GM23248 (cell line): ENCODE results near the gene MEIS2. TPM values are rescaled to one million over a fixed set of nuclear protein-coding genes. Genes with fewer than 3 reads are reported as not detected.
A peak's percentile ranks its signal among the peaks of the same experiment; 100 is the strongest.

Experiments used
- DNase-seq: peaks from one replicate; pipeline ENCODE4 v3.0.0-alpha.2; 2015
- H2AFZ ChIP-seq: fragments of 200-600 bp; sonication (generic); 2 replicates; pipeline ENCODE4 v1.6.1; 2016; ENCODE audit warnings: antibody characterized with exemption
- H3F3A ChIP-seq: fragments of 200-600 bp; sonication (generic); 2 replicates; pipeline ENCODE4 v1.6.1; 2016; ENCODE audit warnings: mild to moderate bottlenecking, antibody characterized with exemption, mixed run types; ENCODE audit not compliant: insufficient read depth
- H3K27ac ChIP-seq: fragments of 200-600 bp; sonication (generic); 2 replicates; pipeline ENCODE4 v1.5.1; 2016; ENCODE audit warnings: mild to moderate bottlenecking
- H3K27me3 ChIP-seq: fragments of 200-600 bp; sonication (generic); replicated peaks from 2 replicates; pipeline ENCODE4 v1.6.1; 2016; ENCODE audit warnings: mild to moderate bottlenecking; ENCODE audit not compliant: insufficient read depth
- H3K36me3 ChIP-seq: fragments of 200-600 bp; sonication (generic); 2 replicates; pipeline ENCODE4 v1.6.1; 2016; ENCODE audit warnings: low read depth, mild to moderate bottlenecking
- H3K4me1 ChIP-seq: fragments of 200-600 bp; sonication (generic); 2 replicates; pipeline ENCODE4 v1.6.1; 2016; ENCODE audit warnings: mild to moderate bottlenecking; ENCODE audit not compliant: insufficient read depth
- H3K4me2 ChIP-seq: fragments of 200-600 bp; sonication (generic); one replicate; pipeline ENCODE4 v1.6.1; 2016; ENCODE audit warnings: mild to moderate bottlenecking; ENCODE audit not compliant: unreplicated experiment
- H3K4me3 ChIP-seq: fragments of 200-600 bp; sonication (generic); 2 replicates; pipeline ENCODE4 v1.5.1; 2016; ENCODE audit warnings: mild to moderate bottlenecking
- H3K79me2 ChIP-seq: fragments of 200-600 bp; sonication (generic); 2 replicates; pipeline ENCODE4 v1.6.1; 2016; ENCODE audit warnings: mild to moderate bottlenecking; ENCODE audit not compliant: insufficient read depth
- H3K9ac ChIP-seq: fragments of 200-600 bp; sonication (generic); 2 replicates; pipeline ENCODE4 v1.6.1; 2016; ENCODE audit warnings: mild to moderate bottlenecking
- H3K9me2 ChIP-seq: fragments of 200-600 bp; sonication (generic); 2 replicates; pipeline ENCODE4 v1.6.1; 2016; ENCODE audit warnings: mixed run types, mild to moderate bottlenecking, moderate library complexity; ENCODE audit not compliant: insufficient read depth
- H3K9me3 ChIP-seq: fragments of 200-600 bp; sonication (generic); one replicate; pipeline ENCODE4 v1.6.1; 2017; ENCODE audit warnings: low read depth
- H4K20me1 ChIP-seq: fragments of 200-600 bp; sonication (generic); 2 replicates; pipeline ENCODE4 v1.6.0; 2016; ENCODE audit not compliant: insufficient read depth
- EZH2 ChIP-seq: fragments of 200-600 bp; sonication (generic); IDR thresholded peaks from 2 replicates; pipeline ENCODE4 v1.6.1; 2018; ENCODE audit warnings: antibody characterized with exemption, mild to moderate bottlenecking; ENCODE audit not compliant: insufficient read depth, poor library complexity, severe bottlenecking
- EZH2phosphoT487 ChIP-seq: fragments of 200-600 bp; sonication (generic); IDR thresholded peaks from 2 replicates; pipeline ENCODE4 v1.6.1; 2018; ENCODE audit warnings: antibody characterized with exemption, moderate library complexity, mild to moderate bottlenecking, low read depth; ENCODE audit not compliant: insufficient read depth
- WGBS, 2 experiments: methylation state at CpG; one replicate each; pipeline ENCODE4 v1.1.6; 2015 to 2017; ENCODE audit warnings: low lambda C conversion rate in 2 of 2, low coverage in 1 of 2; ENCODE audit errors: missing lambda C conversion rate in 2 of 2; 5-methylcytosine and 5-hydroxymethylcytosine counted together
- in situ Hi-C: fragments of 300-500 bp; cut with MboI; formaldehyde crosslinking; loops from 2 replicates; pipeline ENCODE4 v1.15.0; 2020
- polyA plus RNA-seq: library from polyadenylated mRNA; unstranded; fragments of >200 nt; fragmentation: Nextera tagmentation; extraction: Ambion mirVana; gene quantifications from 2 replicates; pipeline ENCODE4 v1.2.1, GENCODE V29; 2016
- total RNA-seq: library from RNA; depleted of rRNA; stranded (reverse); fragments of >200 nt; shearing (Covaris generic); gene quantifications from 2 replicates; pipeline ENCODE4 v1.2.3, GENCODE V29; 2014

The MEIS2 gene
- total and polyA plus RNA-seq, 2 experiments from 2014 or later, result 23.7 to 24.1 TPM

GRCh38 chr15:36914960-36915808, 185.2 kb downstream of the MEIS2 start:
- WGBS, 2 experiments, result 73 to 75% methylated on average over 3 of the region's 3 CpGs
- DNase-seq, result no peak
- H3K79me2 ChIP-seq, result peaks cover 35% of the 10 kb centered on the region

GRCh38 chr15:36914466-36914865, 185.9 kb downstream of the MEIS2 start:
- in situ Hi-C loops, result no loop called here
- Histone ChIP-seq H3K9me3 (no peaks in the 10 kb centered on the region), H3K27me3 (no peaks in the 10 kb centered on the region), H3K27ac (no peak overlapping the region), H3F3A (no peaks in the 10 kb centered on the region), H4K20me1 (no peaks in the 10 kb centered on the region), H3K79me2 (peaks cover 40% of the 10 kb centered on the region), H3K36me3 (no peaks in the 10 kb centered on the region; the same call in none of the 2 replicates), H3K4me1 (peaks cover 12% of the 10 kb centered on the region; the same call in 1 of the 2 replicates), H3K9me2 (no peaks in the 10 kb centered on the region), H2AFZ (no peak overlapping the region), H3K9ac (no peak overlapping the region), H3K4me2 (no peak overlapping the region), H3K4me3 (no peak overlapping the region)
- 51 to 52% methylated on average over 4 of the region's 4 CpGs for WGBS, 2 experiments
- DNase-seq, result no peak
- TF ChIP-seq EZH2phosphoT487, result no peak
- TF ChIP-seq EZH2, result no peak

More at GRCh38 chr15:36914960-36915808, 185.2 kb downstream of the MEIS2 start:
- H3K27ac ChIP-seq, result no peak overlapping the region
- TF ChIP-seq EZH2 (no peak), EZH2phosphoT487 (no peak)
- H3F3A ChIP-seq, result no peaks in the 10 kb centered on the region
- no peaks in the 10 kb centered on the region for H3K9me3 ChIP-seq
- in situ Hi-C loops, result no loop called here
- peaks cover 12% of the 10 kb centered on the region; the same call in 1 of the 2 replicates for H3K4me1 ChIP-seq
- no peaks in the 10 kb centered on the region for H3K27me3 ChIP-seq
- H3K36me3 ChIP-seq, result peaks cover under 1% of the 10 kb centered on the region
- no peaks in the 10 kb centered on the region for H3K9me2 ChIP-seq
- H2AFZ ChIP-seq, result no peak overlapping the region
- H4K20me1 ChIP-seq, result no peaks in the 10 kb centered on the region
- no peak overlapping the region for H3K9ac ChIP-seq
- H3K4me2 ChIP-seq, result no peak overlapping the region
- no peak overlapping the region for H3K4me3 ChIP-seq

- peaks cover 56% of the 10 kb centered on the region for H3K79me2 ChIP-seq
- 75 to 92% methylated on average over 2 of the region's 2 CpGs for WGBS, 2 experiments
- DNase-seq, result peak; percentile 20
- no peak overlapping the region for H3K9ac ChIP-seq
- H3K4me1 ChIP-seq, result peaks cover 12% of the 10 kb centered on the region; the same call in 1 of the 2 replicates
- no peak overlapping the region for H3K27ac ChIP-seq
- peaks cover 3% of the 10 kb centered on the region; the same call in 1 of the 2 replicates for H3F3A ChIP-seq
- no peaks in the 10 kb centered on the region; the same call in none of the 2 replicates for H3K36me3 ChIP-seq
- H3K4me3 ChIP-seq, result no peak overlapping the region
- H2AFZ ChIP-seq, result no peak overlapping the region
- TF ChIP-seq EZH2phosphoT487, result no peak
- no peak for TF ChIP-seq EZH2
- H3K9me2 ChIP-seq, result no peaks in the 10 kb centered on the region
- H3K27me3 ChIP-seq, result no peaks in the 10 kb centered on the region
- peak overlapping the region; percentile 7 for H3K4me2 ChIP-seq
- no peaks in the 10 kb centered on the region for H4K20me1 ChIP-seq
- no peaks in the 10 kb centered on the region for H3K9me3 ChIP-seq
- in situ Hi-C loops, result no loop called here
These were observed 188.0 kb downstream of the MEIS2 start for GRCh38 chr15:36912311-36912712.

- peak; percentile 75 for DNase-seq
- in situ Hi-C loops, result no loop called here
- H3K4me2 ChIP-seq, result no peak overlapping the region
- no peaks in the 10 kb centered on the region; the same call in none of the 2 replicates for H3K36me3 ChIP-seq
- peaks cover 57% of the 10 kb centered on the region for H3K79me2 ChIP-seq
- TF ChIP-seq EZH2phosphoT487 (no peak), EZH2 (no peak)
- H3K9me2 ChIP-seq, result no peaks in the 10 kb centered on the region
- no peaks in the 10 kb centered on the region for H3K27me3 ChIP-seq
- WGBS, 2 experiments, result 87 to 91% methylated on average over 5 of the region's 5 CpGs
- no peaks in the 10 kb centered on the region for H4K20me1 ChIP-seq
- 0 out of 2 replicates have a peak overlapping the region, but pooled peaks have one; percentile 5 for H3K9ac ChIP-seq
- peak overlapping the region; percentile 13 for H3K27ac ChIP-seq
- no peaks in the 10 kb centered on the region for H3K9me3 ChIP-seq
- H2AFZ ChIP-seq, result no peak overlapping the region
- H3K4me1 ChIP-seq, result peaks cover 17% of the 10 kb centered on the region
- no peak overlapping the region for H3K4me3 ChIP-seq
- H3F3A ChIP-seq, result peaks cover 11% of the 10 kb centered on the region
These were observed 188.9 kb downstream of the MEIS2 start for GRCh38 chr15:36911322-36911944.
